Activated naive CD8-positive, alpha-beta T cell treated with anti-CD3 and anti-CD28 coated beads for 36 hours (primary cell): ENCODE results near the gene ALPI. TPM values are rescaled to one million over a fixed set of nuclear protein-coding genes. Genes with fewer than 3 reads are reported as not detected.

Experiments
- DNase-seq: peaks from one replicate; pipeline ENCODE4 v3.0.0; 2021
- H3K27ac Mint-ChIP-seq: one replicate; pipeline ENCODE4 v1.8.0; 2022; ENCODE audit warnings: mild to moderate bottlenecking, moderate library complexity, mixed read lengths
- H3K27me3 Mint-ChIP-seq: one replicate; pipeline ENCODE4 v1.8.0; 2022; ENCODE audit warnings: mild to moderate bottlenecking, mixed read lengths
- H3K36me3 Mint-ChIP-seq: one replicate; pipeline ENCODE4 v1.8.0; 2021; ENCODE audit warnings: mild to moderate bottlenecking, mixed read lengths
- H3K4me1 Mint-ChIP-seq: one replicate; pipeline ENCODE4 v1.8.0; 2021; ENCODE audit warnings: mixed read lengths
- H3K4me3 Mint-ChIP-seq: one replicate; pipeline ENCODE4 v1.8.0; 2022; ENCODE audit warnings: mild to moderate bottlenecking, moderate library complexity, mixed read lengths
- H3K9me3 Mint-ChIP-seq: one replicate; pipeline ENCODE4 v1.8.0; 2022; ENCODE audit warnings: mixed read lengths
- total RNA-seq, 2 experiments: library from RNA; stranded (reverse); gene quantifications; one replicate each; pipeline ENCODE4 v1.2.3, GENCODE V29; 2021

ALPI gene
- total RNA-seq, 2 experiments from 2014 or later: not detected

DNA sequence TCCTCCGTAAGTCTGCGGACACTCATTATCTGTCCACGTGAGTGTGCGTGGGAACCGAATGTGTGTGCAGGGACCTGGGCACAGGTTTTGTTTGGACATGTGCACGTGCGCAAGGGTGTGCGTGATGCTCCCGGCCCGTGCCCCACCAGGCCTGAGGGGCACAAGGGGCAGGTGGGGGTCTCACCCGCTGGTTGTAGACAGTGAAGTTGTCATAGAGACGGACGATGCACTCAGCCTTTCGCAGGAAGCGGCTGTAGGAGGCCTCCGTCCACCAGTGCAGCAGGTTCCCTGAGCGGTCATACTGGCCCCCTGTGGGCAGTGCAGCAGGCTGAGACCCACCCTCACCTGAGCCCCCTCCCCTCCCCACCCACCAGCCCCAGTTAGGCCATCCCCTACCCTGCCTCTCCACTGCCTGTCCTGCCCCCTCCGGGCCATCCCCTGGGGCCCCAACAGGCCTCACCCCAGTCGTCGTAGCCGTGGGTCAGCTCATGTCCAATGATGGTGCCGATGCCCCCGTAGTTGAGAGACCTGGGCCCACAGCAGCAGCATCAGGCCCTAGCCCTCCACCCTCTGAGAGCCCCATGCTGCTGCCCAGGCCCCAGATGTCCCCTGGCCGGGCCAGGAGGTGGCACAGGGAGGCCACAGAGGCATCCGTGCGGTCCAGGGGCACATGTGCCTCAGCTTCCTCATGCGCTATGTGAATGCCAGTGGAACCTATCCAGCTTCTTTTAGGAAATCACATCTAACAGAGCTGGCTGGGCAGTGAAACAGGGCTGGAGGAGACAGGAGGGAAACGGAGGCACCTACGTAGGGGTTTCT is 25.6 kb downstream of the ALPI start:
- H3K36me3 Mint-ChIP-seq: no peaks in the 10 kb centered on the region
- H3K4me3 Mint-ChIP-seq: no peak overlapping the region
- peaks cover 3% of the 10 kb centered on the region for H3K4me1 Mint-ChIP-seq
- no peaks in the 10 kb centered on the region for H3K9me3 Mint-ChIP-seq
- H3K27ac Mint-ChIP-seq: no peak overlapping the region
- H3K27me3 Mint-ChIP-seq: peaks cover 19% of the 10 kb centered on the region
- no peak for DNase-seq

DNA sequence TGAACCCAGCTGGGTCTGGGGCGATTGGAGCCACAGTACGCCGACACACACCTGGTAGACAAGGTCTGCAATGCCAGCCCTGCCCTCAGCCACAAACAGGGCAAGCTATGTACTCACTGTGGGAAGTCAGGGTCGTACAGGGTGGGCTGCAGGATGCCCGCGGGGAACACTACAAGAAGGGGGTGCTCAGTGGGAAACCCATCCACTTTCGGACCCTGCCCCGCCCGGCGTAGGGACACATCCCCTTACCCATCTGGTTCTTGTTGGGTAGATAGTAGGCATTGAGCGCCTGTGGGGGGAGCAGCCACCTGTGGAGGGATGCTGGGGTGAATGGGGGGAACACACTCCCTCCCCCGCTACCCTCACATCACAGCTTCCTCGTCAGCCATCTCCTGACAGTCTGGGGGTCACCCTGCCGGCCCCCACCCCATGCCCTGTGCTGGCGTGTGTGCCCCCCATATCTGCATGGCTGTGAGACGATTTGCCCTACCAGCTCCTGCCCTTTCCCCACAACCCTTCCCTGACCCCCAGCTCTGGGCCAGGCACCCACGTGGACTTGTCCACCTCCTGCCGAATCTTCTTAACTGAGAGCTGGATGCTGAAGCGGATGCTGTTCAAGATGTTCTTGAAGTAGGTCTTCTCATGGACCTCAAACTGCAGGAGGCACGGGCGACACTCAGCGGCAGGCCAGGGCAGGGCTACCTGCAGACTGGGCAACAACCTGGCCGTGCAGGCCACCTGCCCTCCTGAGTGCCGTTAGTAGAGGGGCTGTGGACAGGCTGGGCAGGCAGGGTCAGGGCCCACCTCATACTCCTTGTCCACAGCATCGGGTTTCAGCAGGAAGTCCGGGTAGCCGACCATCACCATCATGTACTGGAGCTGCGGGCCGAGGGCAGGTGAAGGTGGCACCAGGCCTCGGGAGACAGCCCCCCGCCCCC is 26.6 kb downstream of the ALPI start:
- no peak for DNase-seq
- Mint-ChIP-seq H3K27me3 (peaks cover 24% of the 10 kb centered on the region), H3K36me3 (no peaks in the 10 kb centered on the region), H3K27ac (no peak overlapping the region), H3K4me3 (no peak overlapping the region), H3K9me3 (no peaks in the 10 kb centered on the region), H3K4me1 (peaks cover 3% of the 10 kb centered on the region)

DNA sequence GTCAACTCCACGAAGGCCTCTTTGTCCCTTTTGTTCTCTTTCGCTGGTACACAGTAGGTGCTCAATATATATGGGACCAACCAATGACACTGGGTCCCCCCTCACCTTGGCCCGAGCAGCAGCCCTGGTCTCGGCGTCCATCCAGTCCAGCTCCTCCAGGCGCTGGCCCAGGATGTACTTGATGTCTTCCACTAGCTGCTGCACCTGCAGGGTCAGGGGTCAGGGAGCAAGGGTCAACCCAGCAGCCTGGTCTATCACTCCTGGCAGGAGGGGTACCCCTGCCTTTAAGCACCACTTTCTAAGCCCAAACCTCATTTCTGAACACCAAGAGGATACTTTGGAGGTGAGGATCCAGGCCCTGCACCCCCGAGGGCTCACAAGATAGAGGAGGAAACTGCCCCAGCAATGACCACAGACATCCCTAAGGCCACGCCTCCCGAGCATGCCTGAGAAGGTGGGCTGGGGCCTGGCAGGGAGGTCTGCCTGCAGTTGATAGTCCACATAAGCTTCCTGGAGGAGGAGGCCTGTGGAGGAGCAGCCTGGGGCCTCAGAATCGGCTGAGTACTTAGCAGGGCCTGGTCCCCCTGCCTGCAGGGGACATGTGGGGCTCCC is 27.5 kb downstream of the ALPI start:
- Mint-ChIP-seq H3K4me3 (no peak overlapping the region), H3K36me3 (no peaks in the 10 kb centered on the region), H3K27ac (no peak overlapping the region), H3K27me3 (peaks cover 31% of the 10 kb centered on the region), H3K9me3 (no peaks in the 10 kb centered on the region), H3K4me1 (peaks cover 3% of the 10 kb centered on the region)
- DNase-seq: no peak

DNA sequence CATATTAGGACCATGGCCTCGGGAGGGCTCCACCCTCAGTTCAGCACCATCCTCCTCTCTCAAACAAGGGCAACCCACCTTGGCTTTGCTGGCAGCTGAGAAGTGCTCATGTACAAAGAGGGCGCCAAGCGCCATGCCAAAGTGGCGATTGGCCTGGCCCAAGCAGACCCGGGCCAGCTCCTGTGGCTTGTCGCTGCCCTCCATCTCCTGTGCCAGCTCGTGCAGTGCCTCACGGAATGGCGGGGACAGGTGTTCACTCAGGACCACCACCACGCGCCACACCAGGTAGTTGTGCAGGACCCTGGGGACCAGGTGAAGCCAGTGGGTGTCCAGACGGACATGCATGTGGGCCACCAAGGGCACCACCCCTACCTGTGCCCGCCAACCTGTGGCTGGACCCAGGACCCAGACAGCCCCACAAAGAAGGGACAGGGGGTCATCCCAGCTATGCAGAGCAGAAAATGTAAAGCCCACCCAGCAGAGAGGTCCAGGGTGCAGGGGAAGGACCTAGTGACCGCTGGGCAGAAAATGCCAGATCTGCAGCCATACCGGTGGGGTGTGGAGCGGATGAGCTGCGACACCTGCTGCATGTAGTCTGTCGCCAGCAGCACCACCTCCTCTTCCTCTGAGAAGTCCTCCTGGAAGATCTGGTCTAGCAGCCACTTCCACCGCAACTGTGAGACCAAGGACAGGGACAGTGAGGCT is 28.1 kb downstream of the ALPI start:
- no peaks in the 10 kb centered on the region for H3K36me3 Mint-ChIP-seq
- no peak overlapping the region for H3K4me3 Mint-ChIP-seq
- no peak for DNase-seq
- H3K27ac Mint-ChIP-seq: no peak overlapping the region
- no peaks in the 10 kb centered on the region for H3K9me3 Mint-ChIP-seq
- H3K27me3 Mint-ChIP-seq: peaks cover 38% of the 10 kb centered on the region
- peaks cover 3% of the 10 kb centered on the region for H3K4me1 Mint-ChIP-seq

DNA sequence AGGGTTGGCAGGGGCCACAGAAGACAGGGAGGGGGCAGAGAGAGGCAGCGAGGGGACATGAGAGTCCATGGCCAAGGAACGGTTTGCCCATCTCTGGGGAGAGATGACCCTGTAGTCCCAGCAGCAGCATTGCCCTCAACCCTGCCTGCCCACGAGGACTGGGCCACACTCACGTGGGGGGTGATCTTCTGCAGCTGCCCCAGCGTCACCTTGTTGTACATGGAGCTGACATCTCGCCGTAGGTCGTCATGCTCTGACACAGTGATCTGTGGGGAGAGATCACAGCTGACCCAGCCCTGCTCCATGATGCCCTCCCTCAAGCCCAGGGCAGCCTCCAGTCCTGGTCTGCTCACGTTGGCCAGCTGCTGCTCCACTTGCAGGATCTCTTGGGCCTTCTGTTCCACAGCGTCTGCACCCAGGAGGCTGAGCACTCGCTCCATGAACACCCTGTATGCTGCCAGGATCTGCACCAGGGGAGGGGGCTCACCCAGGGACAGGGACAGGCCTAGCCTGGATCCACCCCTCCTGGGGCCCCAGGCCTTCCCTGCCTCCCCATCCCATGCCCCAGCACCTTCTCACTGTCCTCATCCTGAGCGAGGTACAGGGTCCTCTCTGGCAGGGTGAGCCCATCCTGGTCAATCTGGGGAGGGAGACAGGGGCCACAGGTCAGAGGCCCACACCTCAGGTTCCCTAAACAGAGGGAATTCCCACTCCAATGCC is 28.8 kb downstream of the ALPI start:
- Mint-ChIP-seq H3K4me3 (no peak overlapping the region), H3K27ac (no peak overlapping the region), H3K27me3 (peaks cover 44% of the 10 kb centered on the region), H3K9me3 (no peaks in the 10 kb centered on the region), H3K36me3 (no peaks in the 10 kb centered on the region), H3K4me1 (peaks cover 3% of the 10 kb centered on the region)
- no peak for DNase-seq

DNA sequence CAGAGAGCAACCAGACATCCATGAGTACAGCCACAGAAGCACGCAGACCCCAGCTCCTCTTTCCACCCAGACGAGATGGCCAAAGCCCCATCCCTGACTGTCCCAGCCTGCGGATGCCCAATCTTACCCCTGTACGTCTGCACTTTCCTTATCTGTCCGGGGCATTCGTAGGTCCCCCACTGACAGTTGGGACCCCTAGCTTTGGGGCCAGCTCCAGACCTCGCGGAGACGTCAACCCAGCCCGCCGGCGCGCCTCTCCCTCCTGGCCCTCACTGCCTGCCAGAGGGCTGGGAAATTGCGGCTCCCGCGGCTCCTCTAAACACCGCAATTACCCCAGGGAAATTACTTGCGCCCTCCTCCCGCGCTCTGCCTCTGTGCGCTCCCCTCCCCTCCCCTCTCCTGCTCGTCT is 29.4 kb downstream of the ALPI start:
- H3K4me1 Mint-ChIP-seq: peaks cover 3% of the 10 kb centered on the region
- no peak for DNase-seq
- H3K9me3 Mint-ChIP-seq: no peaks in the 10 kb centered on the region
- H3K36me3 Mint-ChIP-seq: no peaks in the 10 kb centered on the region
- no peak overlapping the region for H3K27ac Mint-ChIP-seq
- no peak overlapping the region for H3K4me3 Mint-ChIP-seq
- H3K27me3 Mint-ChIP-seq: peaks cover 47% of the 10 kb centered on the region

DNA sequence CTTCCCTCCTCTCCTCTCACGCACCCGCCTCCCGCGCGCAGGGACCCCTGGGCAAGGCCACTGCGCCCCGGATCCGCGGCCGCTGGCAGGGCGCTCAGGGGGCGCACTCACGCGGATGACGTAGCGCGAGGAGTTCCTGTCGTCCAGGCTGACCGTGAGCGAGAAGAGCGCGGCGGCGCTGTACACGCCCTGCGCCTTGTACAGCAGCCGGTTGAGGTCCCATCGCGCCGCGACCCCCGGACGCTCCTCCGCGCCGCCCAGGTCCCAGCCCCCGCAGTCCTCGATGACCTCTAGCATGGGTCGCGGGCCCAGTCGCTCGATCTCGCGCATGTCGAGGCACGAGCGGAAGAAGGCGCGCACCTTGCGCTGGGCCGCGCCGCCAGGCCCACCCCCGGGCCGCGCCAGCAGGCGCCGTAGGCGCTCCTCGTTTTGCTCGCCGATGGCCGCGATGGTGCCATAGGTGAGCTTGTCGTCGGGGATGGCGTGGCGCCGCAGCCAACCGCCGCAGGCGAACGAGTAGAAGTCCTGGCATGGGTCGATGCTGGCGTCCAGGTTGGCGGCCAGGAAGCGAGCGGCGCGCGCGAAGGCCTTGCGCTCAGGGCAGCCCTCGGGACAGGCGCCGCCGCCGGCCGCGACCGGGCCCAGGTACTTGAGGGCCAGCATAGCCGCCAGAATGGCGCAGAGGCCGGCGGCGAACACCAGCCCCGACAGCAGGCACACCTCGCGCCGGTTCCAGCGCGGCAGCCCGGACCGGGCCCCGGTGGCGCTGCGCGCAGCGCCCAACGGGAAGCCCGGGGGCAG is 30.0 kb downstream of the ALPI start:
- peaks cover 3% of the 10 kb centered on the region for H3K4me1 Mint-ChIP-seq
- no peaks in the 10 kb centered on the region for H3K9me3 Mint-ChIP-seq
- DNase-seq: no peak
- peaks cover 49% of the 10 kb centered on the region for H3K27me3 Mint-ChIP-seq
- H3K36me3 Mint-ChIP-seq: no peaks in the 10 kb centered on the region
- no peak overlapping the region for H3K27ac Mint-ChIP-seq
- no peak overlapping the region for H3K4me3 Mint-ChIP-seq

DNA sequence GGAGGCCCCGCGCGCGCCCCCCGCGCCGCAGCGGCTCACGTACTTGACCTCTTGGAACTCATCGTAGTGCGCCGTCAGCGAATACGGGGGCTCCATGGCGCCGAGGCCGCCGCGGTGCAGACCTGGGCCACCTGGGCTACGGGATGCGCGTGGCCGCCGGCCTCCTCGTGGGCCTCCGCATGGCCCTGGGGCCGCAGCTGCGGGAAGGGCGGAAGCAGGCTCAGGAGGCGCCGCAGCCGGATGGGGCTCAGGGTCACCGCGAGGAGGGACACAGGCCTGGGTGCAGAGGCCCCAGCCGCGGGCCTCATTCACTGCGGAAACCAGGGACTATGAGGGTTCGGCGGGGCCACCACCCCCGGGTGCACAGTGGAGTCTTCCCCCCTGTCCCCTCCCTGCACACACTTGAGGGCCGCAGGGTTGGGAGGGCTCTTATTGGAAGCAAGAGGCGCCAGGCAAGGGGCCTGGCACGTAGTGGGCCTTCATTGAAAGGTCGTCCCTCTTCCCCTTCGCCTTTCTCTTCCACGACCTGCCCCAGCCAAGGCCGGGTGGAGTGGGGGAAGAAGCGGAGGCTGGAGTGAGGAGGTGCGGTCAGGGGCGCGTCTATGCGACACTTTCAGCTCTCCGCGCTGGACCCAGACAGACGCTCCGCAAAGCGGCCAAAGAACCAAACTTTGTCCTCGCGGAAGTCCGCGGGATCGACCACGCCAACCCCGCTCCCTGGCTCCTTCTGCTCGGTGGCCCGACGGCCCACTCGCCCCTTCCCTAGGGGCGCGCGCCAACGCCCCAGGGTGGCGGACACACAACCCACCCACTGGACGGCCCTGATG is 30.8 kb downstream of the ALPI start:
- no peak for DNase-seq
- no peaks in the 10 kb centered on the region for H3K9me3 Mint-ChIP-seq
- no peaks in the 10 kb centered on the region for H3K36me3 Mint-ChIP-seq
- H3K4me1 Mint-ChIP-seq: peaks cover 3% of the 10 kb centered on the region
- H3K4me3 Mint-ChIP-seq: no peak overlapping the region
- no peak overlapping the region for H3K27ac Mint-ChIP-seq
- H3K27me3 Mint-ChIP-seq: peaks cover 49% of the 10 kb centered on the region

DNA sequence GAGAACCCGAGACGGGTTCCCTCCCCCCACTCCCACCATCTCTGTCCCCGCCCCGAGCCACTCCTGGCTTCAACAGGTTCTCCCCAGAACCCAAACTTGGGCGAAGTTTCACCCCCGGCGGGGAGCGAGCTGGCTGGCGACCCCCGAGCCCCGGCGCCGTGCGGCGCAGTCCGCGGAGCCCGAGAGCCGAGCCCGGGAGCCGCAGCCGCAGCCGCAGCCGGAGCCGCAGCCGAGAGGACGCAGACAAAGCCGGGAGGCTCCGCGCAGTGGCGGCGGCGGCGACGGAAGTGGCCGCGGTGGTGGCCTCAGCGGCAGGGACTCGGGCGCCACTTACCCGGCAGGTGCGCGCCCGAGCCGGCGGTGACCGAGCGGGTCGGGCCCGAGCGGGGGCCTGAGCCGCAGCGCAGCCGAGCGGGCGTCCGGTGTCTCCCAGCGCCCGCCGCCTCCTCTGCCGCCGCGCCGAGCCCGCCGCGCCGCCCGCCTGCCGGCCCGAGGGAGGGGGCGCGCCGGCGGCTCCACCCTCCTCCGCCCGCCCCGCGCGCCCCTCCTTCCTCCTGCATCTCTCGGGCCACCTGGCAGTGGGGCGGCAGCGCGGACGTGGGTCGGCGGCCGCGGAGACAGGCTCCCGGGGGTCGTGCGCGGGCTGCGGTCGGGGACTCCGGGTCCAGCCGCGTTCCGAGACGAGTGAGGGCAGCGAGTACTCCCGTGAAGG is 31.6 kb downstream of the ALPI start, which contains the start of gene ECEL1:
Gene ECEL1 (minus strand): TSS at position 450 of the 712 bp plus-strand sequence. CDS start 1,181 bp downstream, outside the sequence.
- Mint-ChIP-seq H3K36me3 (no peaks in the 10 kb centered on the region), H3K4me1 (peaks cover 3% of the 10 kb centered on the region), H3K27me3 (peaks cover 49% of the 10 kb centered on the region), H3K4me3 (no peak within 1 kb of the TSS), H3K27ac (no peak within 1 kb of the TSS), H3K9me3 (no peaks in the 10 kb centered on the region)
- DNase-seq: no peak

DNA sequence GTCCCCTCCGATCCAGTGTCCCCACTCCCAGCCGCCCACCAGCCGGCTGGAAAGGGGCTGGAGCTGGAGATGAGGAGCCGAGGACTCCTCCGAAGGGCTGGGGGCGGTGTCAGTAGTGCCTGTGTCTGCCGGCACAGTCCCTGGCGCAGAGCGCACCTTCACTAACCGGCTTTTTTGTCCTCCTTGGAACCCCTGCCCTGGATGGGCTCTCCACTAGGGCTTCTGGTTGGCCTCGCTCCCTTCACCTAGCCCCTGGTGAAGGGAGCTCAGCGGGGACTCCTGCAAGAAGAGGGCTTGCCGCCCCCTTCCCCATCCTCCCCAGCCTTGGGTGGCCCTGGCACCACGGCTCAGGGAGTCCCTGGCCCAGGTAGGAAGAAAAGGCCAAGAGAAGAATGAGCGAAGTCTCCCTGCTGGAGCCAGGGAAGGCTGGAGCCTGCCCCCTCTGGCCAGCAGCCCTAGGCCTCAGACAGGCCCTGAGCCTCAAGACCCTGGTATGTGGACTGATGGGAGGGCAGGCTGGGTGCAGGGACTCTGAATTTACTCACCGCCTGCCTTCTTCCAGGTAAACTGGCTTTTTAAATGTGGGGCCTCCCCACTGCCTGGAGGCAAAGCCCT is 32.3 kb downstream of the ALPI start:
- Mint-ChIP-seq H3K27ac (no peak overlapping the region), H3K4me3 (no peak overlapping the region), H3K9me3 (no peaks in the 10 kb centered on the region), H3K36me3 (no peaks in the 10 kb centered on the region), H3K27me3 (peaks cover 49% of the 10 kb centered on the region), H3K4me1 (peaks cover 3% of the 10 kb centered on the region)
- no peak for DNase-seq

DNA sequence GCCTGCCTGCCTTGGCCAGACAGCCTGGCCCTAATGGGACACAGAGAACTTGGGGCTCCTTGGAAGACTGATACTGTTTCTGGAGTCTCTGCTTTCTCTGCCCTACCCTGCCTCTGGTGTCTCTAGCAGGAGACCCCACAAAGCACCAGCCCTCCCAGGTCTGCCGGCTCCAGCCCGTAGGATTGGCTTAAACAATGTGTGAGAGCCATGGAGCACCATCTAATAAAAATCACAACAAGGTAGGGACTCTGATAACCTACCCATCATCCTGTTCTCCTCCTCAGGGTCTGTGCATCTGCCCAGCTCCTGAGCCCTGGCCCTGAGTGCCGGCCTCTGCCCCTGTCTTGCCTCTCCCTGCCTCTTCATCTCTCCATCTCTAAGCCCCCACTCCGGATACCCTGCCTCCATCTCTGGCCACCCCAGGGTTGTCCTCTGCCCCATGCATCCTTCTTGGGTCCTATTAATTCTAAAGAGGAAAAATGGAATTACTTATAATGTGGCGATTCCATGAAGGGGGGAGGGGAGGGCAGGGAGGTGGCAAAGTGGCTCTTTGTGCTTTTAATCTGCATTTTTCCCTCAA is 32.9 kb downstream of the ALPI start:
- Mint-ChIP-seq H3K27me3 (peaks cover 49% of the 10 kb centered on the region), H3K4me1 (peaks cover 3% of the 10 kb centered on the region), H3K36me3 (no peaks in the 10 kb centered on the region), H3K9me3 (no peaks in the 10 kb centered on the region), H3K27ac (no peak overlapping the region), H3K4me3 (no peak overlapping the region)
- no peak for DNase-seq
